Loucy (cell line): ENCODE measurements around the gene GSK3B.

Experiments used
- CTCF ChIP-seq: fragments of 200-600 bp; sonication (generic); conservative IDR thresholded peaks from 2 replicates; pipeline ENCODE4 v1.5.1; 2014; ENCODE audit warnings: mild to moderate bottlenecking, antibody characterized with exemption, low read length
- EZH2phosphoT487 ChIP-seq: fragments of 200-600 bp; IDR thresholded peaks from 2 replicates; pipeline ENCODE4 v1.6.1; 2018; ENCODE audit warnings: antibody characterized with exemption, mild to moderate bottlenecking, moderate library complexity, borderline replicate concordance

- TF ChIP-seq CTCF (no peak), EZH2phosphoT487 (no peak)
These were observed 293.4 kb downstream of the GSK3B start for GRCh38 chr3:119800844-119801243.
